IMR-90 (cell line): Measurements from ENCODE around the gene SSBP3.

Source experiments
- BHLHE40 ChIP-seq: fragments of 150-350 bp; IDR thresholded peaks from 2 replicates; pipeline ENCODE4 v1.6.1; 2016; ENCODE audit warnings: mild to moderate bottlenecking, low read depth, low read length
- CHD1 ChIP-seq: IDR thresholded peaks from 2 replicates; pipeline ENCODE4 v1.6.1; 2012; ENCODE audit warnings: low read depth, low read length, improper control_type of control experiment
- MAZ ChIP-seq: IDR thresholded peaks from 2 replicates; pipeline ENCODE4 v1.6.1; 2012; ENCODE audit warnings: low read depth, mild to moderate bottlenecking, low read length, improper control_type of control experiment, moderate library complexity, borderline replicate concordance
- MXI1 ChIP-seq: IDR thresholded peaks from 2 replicates; pipeline ENCODE4 v1.6.1; 2012; ENCODE audit warnings: low read depth, mild to moderate bottlenecking, low read length, moderate library complexity, borderline replicate concordance
- POLR2A ChIP-seq: IDR thresholded peaks from 2 replicates; pipeline ENCODE4 v1.6.1; 2012; ENCODE audit warnings: mild to moderate bottlenecking, low read depth, low read length
- RAD21 ChIP-seq: IDR thresholded peaks from 2 replicates; pipeline ENCODE4 v1.6.1; 2012; ENCODE audit warnings: low read length, improper control_type of control experiment
- RCOR1 ChIP-seq: IDR thresholded peaks from 2 replicates; pipeline ENCODE4 v1.6.1; 2012; ENCODE audit warnings: mild to moderate bottlenecking, low read length, improper control_type of control experiment; ENCODE audit not compliant: insufficient replicate concordance
- RFX5 ChIP-seq: IDR thresholded peaks from 2 replicates; pipeline ENCODE4 v1.8.0; 2012; ENCODE audit warnings: low read depth, mild to moderate bottlenecking, low read length, moderate library complexity
- SMC3 ChIP-seq: fragments of 150-350 bp; IDR thresholded peaks from 2 replicates; pipeline ENCODE4 v1.6.1; 2016; ENCODE audit warnings: low read depth, mild to moderate bottlenecking, antibody characterized with exemption, low read length, moderate library complexity
- TF ChIP-seq, protein P1 (sequence below): conservative IDR thresholded peaks from 2 replicates; pipeline ENCODE4 v1.5.1; 2012; ENCODE audit warnings: mild to moderate bottlenecking, low read depth, low read length, improper control_type of control experiment
- TF ChIP-seq, protein P2 (sequence below): fragments of 150-350 bp; IDR thresholded peaks from 2 replicates; pipeline ENCODE4 v1.6.1; 2016; ENCODE audit warnings: low read depth, mild to moderate bottlenecking, low read length, moderate library complexity, borderline replicate concordance
- TF ChIP-seq, protein P3 (sequence below): fragments of 150-350 bp; IDR thresholded peaks from 2 replicates; pipeline ENCODE4 v1.6.1; 2017; ENCODE audit warnings: mild to moderate bottlenecking, antibody characterized with exemption, low read length, low read depth

DNA sequence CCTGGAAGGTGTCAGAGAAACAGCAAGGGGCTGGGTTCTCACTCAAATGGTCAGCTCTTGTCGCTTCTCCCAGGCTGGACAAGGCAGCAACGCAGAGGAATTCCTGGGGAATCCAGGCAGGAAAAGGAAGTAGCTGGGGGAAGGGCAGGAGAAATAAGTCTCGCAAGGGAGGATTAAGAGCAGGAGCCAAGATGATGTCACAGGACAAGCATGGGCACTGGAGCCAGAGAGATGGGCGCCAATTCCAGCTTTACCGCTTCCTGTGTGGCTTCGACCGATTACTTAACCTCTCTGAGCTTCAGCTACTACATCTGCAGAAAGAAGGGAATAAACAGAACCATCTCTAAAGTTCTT, 70.5 kb downstream of the SSBP3 start:
- TF ChIP-seq, protein P1, sequence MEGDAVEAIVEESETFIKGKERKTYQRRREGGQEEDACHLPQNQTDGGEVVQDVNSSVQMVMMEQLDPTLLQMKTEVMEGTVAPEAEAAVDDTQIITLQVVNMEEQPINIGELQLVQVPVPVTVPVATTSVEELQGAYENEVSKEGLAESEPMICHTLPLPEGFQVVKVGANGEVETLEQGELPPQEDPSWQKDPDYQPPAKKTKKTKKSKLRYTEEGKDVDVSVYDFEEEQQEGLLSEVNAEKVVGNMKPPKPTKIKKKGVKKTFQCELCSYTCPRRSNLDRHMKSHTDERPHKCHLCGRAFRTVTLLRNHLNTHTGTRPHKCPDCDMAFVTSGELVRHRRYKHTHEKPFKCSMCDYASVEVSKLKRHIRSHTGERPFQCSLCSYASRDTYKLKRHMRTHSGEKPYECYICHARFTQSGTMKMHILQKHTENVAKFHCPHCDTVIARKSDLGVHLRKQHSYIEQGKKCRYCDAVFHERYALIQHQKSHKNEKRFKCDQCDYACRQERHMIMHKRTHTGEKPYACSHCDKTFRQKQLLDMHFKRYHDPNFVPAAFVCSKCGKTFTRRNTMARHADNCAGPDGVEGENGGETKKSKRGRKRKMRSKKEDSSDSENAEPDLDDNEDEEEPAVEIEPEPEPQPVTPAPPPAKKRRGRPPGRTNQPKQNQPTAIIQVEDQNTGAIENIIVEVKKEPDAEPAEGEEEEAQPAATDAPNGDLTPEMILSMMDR, result no peak
- TF ChIP-seq MXI1 (0 out of 2 replicates have a peak, but pooled peaks have one; percentile 31), BHLHE40 (no peak), CHD1 (no peak), RAD21 (peak; percentile 30; the same call in 1 of the 2 replicates), POLR2A (no peak), SMC3 (peak; percentile 4; the same call in 1 of the 2 replicates), RCOR1 (no peak), RFX5 (no peak), MAZ (no peak; the same call in 1 of the 2 replicates)
- TF ChIP-seq, protein P2, sequence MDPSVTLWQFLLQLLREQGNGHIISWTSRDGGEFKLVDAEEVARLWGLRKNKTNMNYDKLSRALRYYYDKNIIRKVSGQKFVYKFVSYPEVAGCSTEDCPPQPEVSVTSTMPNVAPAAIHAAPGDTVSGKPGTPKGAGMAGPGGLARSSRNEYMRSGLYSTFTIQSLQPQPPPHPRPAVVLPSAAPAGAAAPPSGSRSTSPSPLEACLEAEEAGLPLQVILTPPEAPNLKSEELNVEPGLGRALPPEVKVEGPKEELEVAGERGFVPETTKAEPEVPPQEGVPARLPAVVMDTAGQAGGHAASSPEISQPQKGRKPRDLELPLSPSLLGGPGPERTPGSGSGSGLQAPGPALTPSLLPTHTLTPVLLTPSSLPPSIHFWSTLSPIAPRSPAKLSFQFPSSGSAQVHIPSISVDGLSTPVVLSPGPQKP, result no peak
- TF ChIP-seq, protein P3, sequence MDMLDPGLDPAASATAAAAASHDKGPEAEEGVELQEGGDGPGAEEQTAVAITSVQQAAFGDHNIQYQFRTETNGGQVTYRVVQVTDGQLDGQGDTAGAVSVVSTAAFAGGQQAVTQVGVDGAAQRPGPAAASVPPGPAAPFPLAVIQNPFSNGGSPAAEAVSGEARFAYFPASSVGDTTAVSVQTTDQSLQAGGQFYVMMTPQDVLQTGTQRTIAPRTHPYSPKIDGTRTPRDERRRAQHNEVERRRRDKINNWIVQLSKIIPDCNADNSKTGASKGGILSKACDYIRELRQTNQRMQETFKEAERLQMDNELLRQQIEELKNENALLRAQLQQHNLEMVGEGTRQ, result no peak
